GM12864 (cell line): ENCODE measurements around the gene AKR1B15.
A peak's percentile ranks its signal among the peaks of the same experiment; 100 is the strongest.
"Not testable (repeated sequence)": the region's sequence is repeated elsewhere in the genome, so short reads cannot be mapped to it uniquely, and the experiment has no call there.

ENCODE experiments used
- DNase-seq: peaks from one replicate; pipeline ENCODE4 v3.0.0-alpha.2; 2011; ENCODE audit warnings: low read depth
- H3K4me3 ChIP-seq: 2 replicates; pipeline ENCODE4 v1.5.1; 2011; ENCODE audit warnings: mild to moderate bottlenecking, low read depth, low read length, control low read depth
- TF ChIP-seq, protein P1 (sequence below): IDR thresholded peaks from 2 replicates; pipeline ENCODE4 v1.5.1; 2011; ENCODE audit warnings: low read depth, mild to moderate bottlenecking, moderate library complexity, low read length, control low read depth, inconsistent platforms; ENCODE audit errors: missing control alignments

Gene AKR1B15

GRCh38 chr7:134549366-134549765 lies 456 bp downstream of the AKR1B15 start:
- H3K4me3 ChIP-seq: no peak overlapping the region
- DNase-seq: no peak
- TF ChIP-seq, protein P1, sequence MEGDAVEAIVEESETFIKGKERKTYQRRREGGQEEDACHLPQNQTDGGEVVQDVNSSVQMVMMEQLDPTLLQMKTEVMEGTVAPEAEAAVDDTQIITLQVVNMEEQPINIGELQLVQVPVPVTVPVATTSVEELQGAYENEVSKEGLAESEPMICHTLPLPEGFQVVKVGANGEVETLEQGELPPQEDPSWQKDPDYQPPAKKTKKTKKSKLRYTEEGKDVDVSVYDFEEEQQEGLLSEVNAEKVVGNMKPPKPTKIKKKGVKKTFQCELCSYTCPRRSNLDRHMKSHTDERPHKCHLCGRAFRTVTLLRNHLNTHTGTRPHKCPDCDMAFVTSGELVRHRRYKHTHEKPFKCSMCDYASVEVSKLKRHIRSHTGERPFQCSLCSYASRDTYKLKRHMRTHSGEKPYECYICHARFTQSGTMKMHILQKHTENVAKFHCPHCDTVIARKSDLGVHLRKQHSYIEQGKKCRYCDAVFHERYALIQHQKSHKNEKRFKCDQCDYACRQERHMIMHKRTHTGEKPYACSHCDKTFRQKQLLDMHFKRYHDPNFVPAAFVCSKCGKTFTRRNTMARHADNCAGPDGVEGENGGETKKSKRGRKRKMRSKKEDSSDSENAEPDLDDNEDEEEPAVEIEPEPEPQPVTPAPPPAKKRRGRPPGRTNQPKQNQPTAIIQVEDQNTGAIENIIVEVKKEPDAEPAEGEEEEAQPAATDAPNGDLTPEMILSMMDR: no peak

GRCh38 chr7:134552105-134552504 lies 3.2 kb downstream of the AKR1B15 start:
- H3K4me3 ChIP-seq: no peak overlapping the region
- DNase-seq: no peak
- TF ChIP-seq, protein P1: peak; percentile 26

- DNase-seq: no peak
- TF ChIP-seq, protein P1: peak; percentile 47
- no peak overlapping the region for H3K4me3 ChIP-seq
Observed at GRCh38 chr7:134553976-134554375, 5.1 kb downstream of the AKR1B15 start.

DNA sequence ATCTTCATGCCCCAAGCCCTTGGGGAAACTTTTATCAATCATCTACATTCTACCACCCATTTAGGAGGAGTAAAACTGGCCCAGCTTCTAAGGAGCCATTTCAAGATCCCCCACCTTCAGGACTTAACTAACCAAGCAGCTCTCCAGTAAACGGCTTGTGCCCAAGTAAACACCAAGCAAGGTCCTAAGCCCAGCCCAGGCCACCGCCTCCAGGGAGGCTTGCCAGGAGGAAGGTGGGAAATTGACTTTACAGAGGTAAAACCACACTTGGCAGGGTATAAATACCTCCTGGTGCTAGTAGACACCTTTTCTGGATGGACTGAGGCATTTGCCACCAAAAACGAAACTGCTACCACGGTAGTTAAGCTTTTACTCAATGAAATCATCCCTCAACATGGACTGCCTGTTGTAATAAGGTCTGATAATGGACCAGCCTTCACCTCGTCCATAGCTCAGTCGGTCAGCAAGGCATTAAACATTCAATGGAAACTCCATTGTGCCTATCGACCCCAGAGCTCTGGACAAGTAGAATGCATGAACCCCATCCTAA lies 5.6 kb downstream of the AKR1B15 start:
- TF ChIP-seq, protein P1: no peak
- no peak overlapping the region for H3K4me3 ChIP-seq
- DNase-seq: no peak

DNA sequence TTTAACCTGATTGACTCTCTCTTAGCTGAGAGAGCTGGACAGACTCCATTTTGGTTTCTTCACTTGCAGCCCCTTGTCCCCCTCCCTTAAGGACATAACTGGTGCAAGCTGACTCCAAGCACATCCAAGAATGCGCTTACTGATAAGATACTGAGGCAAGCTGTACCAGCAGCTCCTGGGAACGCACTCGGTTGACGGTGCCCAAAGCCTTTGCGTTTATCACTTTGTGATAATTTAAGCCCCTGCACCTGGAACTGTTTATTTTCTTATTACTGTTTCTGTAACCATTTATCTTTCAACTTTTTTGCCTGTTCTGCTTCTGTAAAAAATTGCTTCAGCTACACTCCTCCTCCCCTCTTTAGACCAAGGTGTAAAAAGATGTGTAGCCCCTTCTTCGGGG lies 8.5 kb downstream of the AKR1B15 start:
- no peak for DNase-seq
- TF ChIP-seq, protein P1: no peak
- H3K4me3 ChIP-seq: no peak overlapping the region

DNA sequence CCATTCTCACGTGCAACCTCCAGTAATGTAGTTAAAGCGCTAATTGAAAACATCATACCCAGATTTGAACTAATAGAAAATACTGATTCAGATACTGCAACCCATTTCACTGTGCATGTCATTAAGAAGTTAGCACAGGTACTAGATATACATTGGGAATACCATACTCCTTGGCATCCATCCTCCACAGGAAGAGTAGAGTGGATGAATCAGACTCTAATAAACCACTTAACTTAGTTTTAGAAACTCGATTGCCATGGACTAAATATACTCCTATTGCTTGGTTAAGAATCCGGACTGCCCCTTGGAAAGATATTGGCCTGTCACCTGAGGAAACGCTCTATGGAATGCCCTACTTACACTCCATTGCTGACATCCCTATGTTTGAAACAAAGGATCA lies 9.5 kb downstream of the AKR1B15 start:
- no peak overlapping the region for H3K4me3 ChIP-seq
- no peak for DNase-seq
- TF ChIP-seq, protein P1: no peak

- not testable (repeated sequence) for H3K4me3 ChIP-seq, DNase-seq
Observed at GRCh38 chr7:134561616-134562015, 12.7 kb downstream of the AKR1B15 start.
